ENCODE data around the gene PHF21A. TPM values are rescaled to one million over a fixed set of nuclear protein-coding genes. Genes with fewer than 3 reads are reported as not detected.
A peak's percentile ranks its signal among the peaks of the same experiment; 100 is the strongest.

Gene PHF21A
- total RNA-seq, 2 donors from 2014 or later = 47.2 to 53.9 TPM

GRCh38 chr11:46120346-46121300 is 631 bp downstream of the PHF21A start:
- peaks cover 11% of the 10 kb centered on the region for H3K4me1 Mint-ChIP-seq
- H3K9me3 ChIP-seq (ENCODE audit: control insufficient read depth, low read length) = no peaks in the 10 kb centered on the region
- peak overlapping the region; percentile 88 for H3K4me3 ChIP-seq (ENCODE audit: low read length)
- H3K9me3 Mint-ChIP-seq = no peaks in the 10 kb centered on the region
- no peaks in the 10 kb centered on the region for H3K27me3 ChIP-seq (ENCODE audit: control insufficient read depth, insufficient read depth, low read length, poor library complexity, severe bottlenecking)
- peak overlapping the region; percentile 94 for H3K27ac ChIP-seq (ENCODE audit: low read depth, low read length)
- peak overlapping the region; percentile 76 for H3K4me3 Mint-ChIP-seq
- peak overlapping the region; percentile 36 for H3K9ac ChIP-seq (ENCODE audit: extremely low read depth, low read length, poor library complexity, severe bottlenecking)
- no peaks in the 10 kb centered on the region for H3K27me3 Mint-ChIP-seq (ENCODE audit: insufficient read depth)
- WGBS, 2 experiments (ENCODE audit: insufficient coverage in 1 of 2, insufficient read length in 1 of 2) = 0% methylated on average over 20 of the region's 29 CpGs; no CpG with 5 or more reads in 1 of the 2 experiments
- TF ChIP-seq CTCF (conservative IDR thresholded peaks at IDR 0.05) = no peak
- peaks cover 4% of the 10 kb centered on the region for H3K36me3 Mint-ChIP-seq (ENCODE audit: low read depth)
- H3K4me1 ChIP-seq (ENCODE audit: control insufficient read depth, insufficient read depth, low read length) = no peaks in the 10 kb centered on the region
- DNase-seq = peak; percentile 89
- H3K36me3 ChIP-seq (ENCODE audit: control insufficient read depth, insufficient read depth, low read length) = no peaks in the 10 kb centered on the region
- H3K27ac Mint-ChIP-seq = peak overlapping the region; percentile 97

DNA sequence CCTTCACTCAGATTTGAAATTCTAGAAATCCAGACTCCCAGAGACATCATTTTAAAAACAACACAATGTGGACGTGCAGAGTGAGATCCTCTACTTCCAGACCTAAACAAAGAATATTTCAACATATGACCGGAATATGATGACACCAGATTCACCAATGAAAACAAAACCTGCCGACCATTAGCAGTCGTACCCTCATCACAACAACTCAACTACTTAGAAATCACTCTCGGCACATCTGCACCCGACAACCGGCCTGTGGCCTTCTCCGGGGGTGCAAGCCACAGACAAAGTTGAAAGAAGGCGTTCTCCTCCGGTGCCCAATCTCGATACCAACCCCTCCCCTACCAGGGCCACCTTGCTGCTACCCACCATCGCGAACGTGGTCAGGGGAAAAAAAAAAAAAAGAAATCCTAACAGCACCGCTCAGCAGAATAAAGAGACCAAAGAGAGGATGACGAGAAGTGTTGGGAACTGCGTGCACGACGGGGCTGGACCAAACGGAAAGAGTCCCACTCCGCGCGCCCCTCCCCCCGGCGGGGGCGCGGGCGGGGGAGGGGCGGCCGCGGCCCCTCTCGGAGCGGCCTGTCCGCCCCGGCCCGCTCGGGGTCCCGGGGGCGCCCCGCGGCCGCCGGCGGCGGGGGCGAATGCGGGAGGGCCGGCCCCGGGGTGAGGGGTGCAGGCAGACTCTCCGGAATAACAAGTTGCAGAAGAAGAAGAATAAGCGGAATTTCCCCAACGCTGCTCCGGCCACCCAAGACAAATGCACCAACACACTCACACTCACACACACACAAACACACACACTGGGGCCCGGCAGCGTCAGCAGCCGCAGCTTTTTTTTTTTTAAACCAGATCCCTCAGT is 1.7 kb downstream of the PHF21A start:
- TF ChIP-seq CTCF (conservative IDR thresholded peaks at IDR 0.05) = no peak
- Histone ChIP-seq H3K27ac (ENCODE audit: low read depth, low read length) (peak overlapping the region; percentile 83), H3K36me3 (ENCODE audit: control insufficient read depth, insufficient read depth, low read length) (no peaks in the 10 kb centered on the region), H3K4me3 (ENCODE audit: low read length) (peak overlapping the region; percentile 81), H3K4me1 (ENCODE audit: control insufficient read depth, insufficient read depth, low read length) (no peaks in the 10 kb centered on the region), H3K27me3 (ENCODE audit: control insufficient read depth, insufficient read depth, low read length, poor library complexity, severe bottlenecking) (no peaks in the 10 kb centered on the region), H3K9me3 (ENCODE audit: control insufficient read depth, low read length) (no peaks in the 10 kb centered on the region), H3K9ac (ENCODE audit: extremely low read depth, low read length, poor library complexity, severe bottlenecking) (peak overlapping the region; percentile 32)
- no peaks in the 10 kb centered on the region for H3K27me3 Mint-ChIP-seq (ENCODE audit: insufficient read depth)
- no peaks in the 10 kb centered on the region for H3K9me3 Mint-ChIP-seq
- peaks cover 4% of the 10 kb centered on the region for H3K36me3 Mint-ChIP-seq (ENCODE audit: low read depth)
- H3K4me1 Mint-ChIP-seq = peaks cover 10% of the 10 kb centered on the region
- H3K27ac Mint-ChIP-seq = peak overlapping the region; percentile 88
- peak; percentile 72 for DNase-seq
- WGBS, 2 experiments (ENCODE audit: insufficient coverage in 1 of 2, insufficient read length in 1 of 2) = 1 to 6% methylated on average over 6 to 56 of the region's 56 CpGs
- peak overlapping the region; percentile 76 for H3K4me3 Mint-ChIP-seq

DNA sequence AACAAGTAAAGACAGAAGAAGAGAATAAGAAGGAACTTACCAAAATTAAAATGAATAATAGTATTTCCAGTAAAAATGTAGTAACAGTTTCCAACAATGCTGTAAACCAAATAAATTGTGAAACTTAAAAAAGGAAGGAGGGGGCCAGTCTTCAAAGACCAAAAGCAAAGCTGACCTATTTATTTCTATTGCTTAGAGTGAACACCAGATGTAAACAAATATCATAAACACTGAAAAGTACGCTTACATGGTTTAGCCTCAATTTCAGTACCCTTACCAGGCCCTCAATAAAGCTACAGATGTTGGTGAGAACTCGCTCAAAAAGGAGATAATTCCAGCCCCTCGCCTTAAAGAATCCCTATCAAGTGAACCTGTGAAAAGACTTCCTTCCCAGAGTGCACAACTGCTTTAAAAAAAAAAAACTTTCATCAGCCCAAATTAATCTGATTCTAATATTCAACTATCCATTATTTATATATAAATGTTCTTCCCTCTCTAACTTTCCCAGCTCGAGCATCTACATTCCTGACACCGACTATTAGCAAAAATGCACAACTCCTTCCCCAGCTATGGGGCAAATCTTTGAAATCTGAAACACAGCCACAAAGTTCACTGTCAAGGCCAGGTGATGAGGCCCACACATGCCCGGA is 2.4 kb downstream of the PHF21A start:
- WGBS, 2 experiments (ENCODE audit: insufficient coverage in 1 of 2, insufficient read length in 1 of 2) = 42 to 47% methylated on average over 5 to 6 of the region's 6 CpGs
- peak overlapping the region; percentile 88 for H3K27ac Mint-ChIP-seq
- Histone ChIP-seq H3K36me3 (ENCODE audit: control insufficient read depth, insufficient read depth, low read length) (no peaks in the 10 kb centered on the region), H3K27ac (ENCODE audit: low read depth, low read length) (peak overlapping the region; percentile 83), H3K4me3 (ENCODE audit: low read length) (peak overlapping the region; percentile 81), H3K4me1 (ENCODE audit: control insufficient read depth, insufficient read depth, low read length) (no peaks in the 10 kb centered on the region), H3K9ac (ENCODE audit: extremely low read depth, low read length, poor library complexity, severe bottlenecking) (peak overlapping the region; percentile 32), H3K27me3 (ENCODE audit: control insufficient read depth, insufficient read depth, low read length, poor library complexity, severe bottlenecking) (no peaks in the 10 kb centered on the region), H3K9me3 (ENCODE audit: control insufficient read depth, low read length) (no peaks in the 10 kb centered on the region)
- DNase-seq = no peak
- H3K36me3 Mint-ChIP-seq (ENCODE audit: low read depth) = peaks cover 4% of the 10 kb centered on the region
- H3K4me1 Mint-ChIP-seq = peaks cover 15% of the 10 kb centered on the region
- no peaks in the 10 kb centered on the region for H3K27me3 Mint-ChIP-seq (ENCODE audit: insufficient read depth)
- peak overlapping the region; percentile 76 for H3K4me3 Mint-ChIP-seq
- H3K9me3 Mint-ChIP-seq = no peaks in the 10 kb centered on the region
- TF ChIP-seq CTCF (conservative IDR thresholded peaks at IDR 0.05) = no peak
